HepG2 (cell line): ENCODE measurements around the gene MORN1. TPM values are rescaled to one million over a fixed set of nuclear protein-coding genes. Genes with fewer than 3 reads are reported as not detected.

Source experiments
- BORCS8-MEF2B ChIP-seq: sonication (generic); formaldehyde crosslinking; IDR thresholded peaks from 2 replicates; pipeline ENCODE4 v1.8.0; 2022; ENCODE audit warnings: mild to moderate bottlenecking, missing genetic modification reagents
- CCAR2 ChIP-seq: fragments of 200-400 bp; formaldehyde crosslinking; optimal IDR thresholded peaks from 2 replicates; pipeline ENCODE3; 2018; ENCODE audit warnings: low read depth, mild to moderate bottlenecking, low read length, moderate library complexity
- DRAP1 ChIP-seq: IDR thresholded peaks from 2 replicates; pipeline ENCODE4 v1.6.1; 2016; ENCODE audit warnings: missing genetic modification reagents, missing compliant biosample characterization
- FOSL1 ChIP-seq: sonication (generic); formaldehyde crosslinking; IDR thresholded peaks from 2 replicates; pipeline ENCODE4 v1.9.0; 2021; ENCODE audit warnings: missing genetic modification reagents, borderline replicate concordance
- GPN1 ChIP-seq: sonication (generic); formaldehyde crosslinking; IDR thresholded peaks from 2 replicates; pipeline ENCODE4 v1.5.1; 2020; ENCODE audit warnings: missing genetic modification reagents, borderline replicate concordance
- GZF1 ChIP-seq: sonication (generic); formaldehyde crosslinking; IDR thresholded peaks from 2 replicates; pipeline ENCODE4 v1.5.1; 2020; ENCODE audit warnings: mild to moderate bottlenecking, missing genetic modification reagents
- HNF1B ChIP-seq: sonication (generic); formaldehyde crosslinking; IDR thresholded peaks from 2 replicates; pipeline ENCODE4 v1.5.1; 2020; ENCODE audit warnings: mild to moderate bottlenecking, moderate library complexity, missing genetic modification reagents
- HNRNPL ChIP-seq: fragments of 200-400 bp; formaldehyde crosslinking; IDR thresholded peaks from 2 replicates; pipeline ENCODE4 v1.6.1; 2017; ENCODE audit warnings: mild to moderate bottlenecking, low read depth, low read length
- MED13 ChIP-seq: sonication (generic); formaldehyde crosslinking; IDR thresholded peaks from 2 replicates; pipeline ENCODE4 v1.5.0; 2020; ENCODE audit warnings: missing genetic modification reagents
- MLLT10 ChIP-seq: sonication (generic); formaldehyde crosslinking; IDR thresholded peaks from 2 replicates; pipeline ENCODE4 v1.4.0; 2020; ENCODE audit warnings: missing genetic modification reagents
- PPARG ChIP-seq: conservative IDR thresholded peaks from 2 replicates; pipeline ENCODE4 v1.6.1; 2016; ENCODE audit warnings: missing biosample characterization, missing genetic modification reagents
- SAFB2 ChIP-seq: sonication (generic); formaldehyde crosslinking; IDR thresholded peaks from 2 replicates; pipeline ENCODE4 v1.5.1; 2020; ENCODE audit warnings: missing genetic modification reagents, low read depth, mild to moderate bottlenecking, borderline replicate concordance
- SRY ChIP-seq: sonication (generic); formaldehyde crosslinking; IDR thresholded peaks from 2 replicates; pipeline ENCODE4 v1.8.0; 2022; ENCODE audit warnings: mild to moderate bottlenecking, missing genetic modification reagents
- SYNCRIP ChIP-seq: fragments of 200-400 bp; formaldehyde crosslinking; IDR thresholded peaks from 2 replicates; pipeline ENCODE4 v1.6.1; 2018; ENCODE audit warnings: mild to moderate bottlenecking, low read depth, low read length; ENCODE audit not compliant: insufficient read depth
- TFAP4 ChIP-seq: sonication (generic); IDR thresholded peaks from 2 replicates; pipeline ENCODE4 v1.6.1; 2016; ENCODE audit warnings: low read depth, borderline replicate concordance
- TP53 ChIP-seq: sonication (generic); formaldehyde crosslinking; conservative IDR thresholded peaks from 2 replicates; pipeline ENCODE4 v1.4.0; 2020; ENCODE audit warnings: missing genetic modification reagents
- ZBTB14 ChIP-seq: sonication (generic); formaldehyde crosslinking; IDR thresholded peaks from 2 replicates; pipeline ENCODE4 v1.4.0; 2020; ENCODE audit warnings: missing genetic modification reagents
- ZIK1 ChIP-seq: sonication (generic); formaldehyde crosslinking; IDR thresholded peaks from 2 replicates; pipeline ENCODE4 v1.5.0; 2020; ENCODE audit warnings: mild to moderate bottlenecking, low read depth, missing genetic modification reagents, borderline replicate concordance
- ZNF207 ChIP-seq: fragments of 450-650 bp; IDR thresholded peaks from 2 replicates; pipeline ENCODE4 v1.6.1; 2016; ENCODE audit warnings: antibody characterized with exemption, borderline replicate concordance
- ZNF503 ChIP-seq: sonication (generic); formaldehyde crosslinking; IDR thresholded peaks from 2 replicates; pipeline ENCODE4 v1.4.0; 2020; ENCODE audit warnings: missing genetic modification reagents
- ZNF672 ChIP-seq: sonication (generic); formaldehyde crosslinking; IDR thresholded peaks from 2 replicates; pipeline ENCODE4 v1.8.1; 2022; ENCODE audit warnings: missing genetic modification reagents
- polyA plus RNA-seq, 8 experiments: library from polyadenylated mRNA; depleted of rRNA in 3 of 8; stranded (reverse) in 7 of 8; unstranded in 1 of 8; fragments of >200 nt; fragmentation: Illumina TruSeq in 4 of 8; extraction: Trizol in 4 of 8; gene quantifications; 2 replicates each; pipeline versions ENCODE4 v1.2.1 to v1.2.3, GENCODE V29; 2011 to 2016; ENCODE audit warnings: low read depth in 4 of 8, missing spikeins in 1 of 8, mixed read lengths in 1 of 8; ENCODE audit not compliant: insufficient read depth in 1 of 8
- total RNA-seq, 5 experiments: library from RNA; depleted of rRNA; stranded (reverse); fragments of >200 nt; fragmentation: Illumina TruSeq; extraction: Trizol; gene quantifications; 2 replicates each; pipeline ENCODE4 v1.2.3, GENCODE V29; 2016; ENCODE audit warnings: low read depth in 1 of 5

Gene MORN1
- total and polyA plus RNA-seq, 2 of the 13 experiments (the other 11 are each of a cell fraction or from before 2014, with no cell fraction given): 3.1 to 6.5 TPM

- TF ChIP-seq DRAP1 (no peak), ZIK1 (no peak), TFAP4 (no peak), ZNF503 (no peak), BORCS8-MEF2B (CRISPR knock-in tag) (no peak), ZNF672 (CRISPR knock-in tag) (no peak), SRY (CRISPR knock-in tag) (no peak), HNRNPL (peak; percentile 58; the same call in 1 of the 2 replicates), CCAR2 (no peak), GPN1 (CRISPR knock-in tag) (no peak), SYNCRIP (no peak), MED13 (CRISPR knock-in tag) (no peak), SAFB2 (CRISPR knock-in tag) (0 out of 2 replicates have a peak, but pooled peaks have one; percentile 55), ZNF207 (no peak), ZBTB14 (CRISPR knock-in tag) (no peak), FOSL1 (CRISPR knock-in tag) (no peak), MLLT10 (CRISPR knock-in tag) (no peak), PPARG (CRISPR knock-in tag) (no peak), GZF1 (CRISPR knock-in tag) (no peak), HNF1B (CRISPR knock-in tag) (peak; percentile 39), TP53 (CRISPR knock-in tag) (no peak)
These were observed 9.4 kb downstream of the MORN1 start (continued) for GRCh38 chr1:2381741-2382620.
